Measurements from ENCODE around the gene E2F8. TPM values are rescaled to one million over a fixed set of nuclear protein-coding genes. Genes with fewer than 3 reads are reported as not detected.

E2F8 gene
- total RNA-seq, 1 experiment from 2014 or later = 18.4 TPM

DNA sequence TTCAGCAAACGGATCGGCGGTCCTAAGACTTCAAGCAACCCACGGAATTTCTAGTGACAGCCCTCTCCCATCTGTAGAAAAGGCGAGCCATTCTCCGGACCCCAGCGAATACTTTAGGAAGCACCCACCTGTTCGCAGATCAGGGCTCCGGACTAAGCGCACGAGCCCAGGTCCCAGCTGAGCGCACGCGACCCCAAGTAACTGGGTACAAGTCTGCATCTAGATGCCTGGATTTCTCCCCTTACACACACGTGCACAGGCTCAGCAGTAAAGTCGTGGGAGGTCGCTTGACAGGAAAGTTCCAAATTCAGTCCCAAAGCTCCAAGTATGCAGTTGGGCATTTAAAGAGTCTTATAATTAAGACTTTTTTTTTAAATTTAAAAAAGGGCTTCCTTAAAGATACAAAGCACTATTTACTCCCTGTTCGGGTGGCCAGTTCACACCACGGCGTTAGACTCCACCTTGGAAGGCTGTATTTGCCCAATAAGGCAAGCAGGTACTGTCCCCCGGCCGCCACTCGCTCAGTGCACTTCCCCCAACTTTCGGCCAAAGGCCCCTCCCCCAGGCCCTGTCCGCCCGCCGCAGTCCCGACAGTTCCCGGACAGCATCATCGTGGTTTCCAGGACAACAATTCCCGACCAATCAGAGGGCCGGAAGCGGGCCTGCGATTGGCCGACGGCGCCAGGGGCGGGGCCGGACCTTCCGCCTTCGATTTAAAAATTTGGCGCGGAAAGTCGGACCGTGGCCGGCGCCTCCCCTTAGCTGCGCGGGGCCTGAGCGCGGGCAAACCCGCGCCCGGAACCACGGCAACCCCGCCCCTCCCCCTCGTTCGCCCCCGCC lies at the start of gene E2F8 (continued):
- TF ChIP-seq EZH2 (IDR thresholded peaks at IDR 0.05) (no peak), RAD21 (IDR thresholded peaks at IDR 0.05; ENCODE audit: low read depth) (no peak), SRF (IDR thresholded peaks at IDR 0.05; ENCODE audit: low read depth) (peak; percentile 93), ZNF274 (IDR thresholded peaks at IDR 0.05; ENCODE audit: low read depth, low read length) (no peak)
- TF ChIP-seq, protein P1, sequence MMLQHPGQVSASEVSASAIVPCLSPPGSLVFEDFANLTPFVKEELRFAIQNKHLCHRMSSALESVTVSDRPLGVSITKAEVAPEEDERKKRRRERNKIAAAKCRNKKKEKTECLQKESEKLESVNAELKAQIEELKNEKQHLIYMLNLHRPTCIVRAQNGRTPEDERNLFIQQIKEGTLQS (IDR thresholded peaks at IDR 0.05) = no peak
- TF ChIP-seq, protein P2, sequence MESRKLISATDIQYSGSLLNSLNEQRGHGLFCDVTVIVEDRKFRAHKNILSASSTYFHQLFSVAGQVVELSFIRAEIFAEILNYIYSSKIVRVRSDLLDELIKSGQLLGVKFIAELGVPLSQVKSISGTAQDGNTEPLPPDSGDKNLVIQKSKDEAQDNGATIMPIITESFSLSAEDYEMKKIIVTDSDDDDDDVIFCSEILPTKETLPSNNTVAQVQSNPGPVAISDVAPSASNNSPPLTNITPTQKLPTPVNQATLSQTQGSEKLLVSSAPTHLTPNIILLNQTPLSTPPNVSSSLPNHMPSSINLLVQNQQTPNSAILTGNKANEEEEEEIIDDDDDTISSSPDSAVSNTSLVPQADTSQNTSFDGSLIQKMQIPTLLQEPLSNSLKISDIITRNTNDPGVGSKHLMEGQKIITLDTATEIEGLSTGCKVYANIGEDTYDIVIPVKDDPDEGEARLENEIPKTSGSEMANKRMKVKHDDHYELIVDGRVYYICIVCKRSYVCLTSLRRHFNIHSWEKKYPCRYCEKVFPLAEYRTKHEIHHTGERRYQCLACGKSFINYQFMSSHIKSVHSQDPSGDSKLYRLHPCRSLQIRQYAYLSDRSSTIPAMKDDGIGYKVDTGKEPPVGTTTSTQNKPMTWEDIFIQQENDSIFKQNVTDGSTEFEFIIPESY (IDR thresholded peaks at IDR 0.05; ENCODE audit: extremely low read depth, insufficient replicate concordance, low read length) = no peak

DNA sequence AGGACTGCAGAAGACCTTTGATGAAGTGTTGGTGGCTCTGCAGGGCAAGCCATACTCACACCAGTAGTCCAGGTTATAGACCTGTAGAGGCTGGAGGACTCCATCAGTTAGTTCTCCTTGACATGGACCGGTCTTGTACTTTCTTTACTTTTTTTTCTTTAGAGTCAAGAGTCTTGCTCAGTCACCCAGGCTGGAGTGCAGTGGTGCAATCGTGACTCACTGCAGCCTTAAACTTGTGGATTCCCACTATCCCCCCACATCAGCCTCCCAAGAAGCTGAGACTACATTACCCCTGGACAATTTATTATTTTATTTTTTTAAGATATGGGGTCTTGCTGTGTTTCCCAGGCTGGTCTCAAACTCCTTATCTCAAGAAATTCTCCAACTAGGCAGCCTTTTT lies 49.6 kb upstream of the E2F8 start:
- no TSS peak for BruUV-seq (replicated peaks)
- no peak for TF ChIP-seq EZH2phosphoT487 (IDR thresholded peaks at IDR 0.05; ENCODE audit: borderline replicate concordance)
- no peak for TF ChIP-seq YY1 (IDR thresholded peaks at IDR 0.05; ENCODE audit: extremely low read depth, insufficient replicate concordance, low read depth, low read length)
- no peak for TF ChIP-seq JUND (IDR thresholded peaks at IDR 0.05)
- TF ChIP-seq EZH2 (IDR thresholded peaks at IDR 0.05) = no peak
- no peak for TF ChIP-seq FOSL1 (IDR thresholded peaks at IDR 0.05; ENCODE audit: low read depth)
- TF ChIP-seq, protein P1 (IDR thresholded peaks at IDR 0.05) = no peak
- no peak for TF ChIP-seq EGR1 (IDR thresholded peaks at IDR 0.05; ENCODE audit: low read depth)
- Histone ChIP-seq H3K4me1 (ENCODE audit: control insufficient read depth in 1 of 2, insufficient read depth in 2 of 2, low read length in 2 of 2) (no peaks in the 10 kb centered on the region), H3K36me3 (ENCODE audit: control insufficient read depth in 1 of 2, insufficient read depth in 2 of 2, low read length in 2 of 2) (no peaks in the 10 kb centered on the region), H3K27me3 (ENCODE audit: insufficient read depth, low read length) (no peaks in the 10 kb centered on the region), H3K79me2 (ENCODE audit: insufficient read depth, low read length) (no peaks in the 10 kb centered on the region), H3K4me3 (replicated peaks in 1 of 2; ENCODE audit: low read depth in 1 of 2, low read length in 2 of 2) (no peak overlapping the region), H3K9ac (ENCODE audit: low read length) (no peak overlapping the region), H3K27ac (ENCODE audit: low read depth, low read length) (no peak overlapping the region), H3K4me2 (ENCODE audit: low read length) (no peak overlapping the region), H3K9me2 (ENCODE audit: insufficient read depth) (no peaks in the 10 kb centered on the region), H4K20me1 (ENCODE audit: insufficient read depth) (no peaks in the 10 kb centered on the region), H2AFZ (ENCODE audit: low read depth, low read length, poor library complexity, severe bottlenecking) (no peak overlapping the region), H3K9me3 (ENCODE audit: control insufficient read depth in 1 of 2, insufficient read depth in 1 of 2, low read depth in 1 of 2, low read length in 2 of 2) (no peaks in the 10 kb centered on the region)
- intact Hi-C loops (cut with micrococcal nuclease) = no loop called here
- ChIA-PET POLR2A (no interaction called here), RAD21 (ENCODE audit: low non-redundant PET in 1 of 2, low total read pairs in 2 of 2, uncharacterized antibody in 2 of 2, unreplicated experiment in 2 of 2) (no interaction called here), CTCF (no interaction called here)
- ATAC-seq = no peak
- no peak for DNase-seq (ENCODE audit: low read depth, low spot score)

Data from HCT116 (cell line).